Keratinocyte (primary cell): Measurements from ENCODE around the gene NFAM1.

Source experiments
- CTCF ChIP-seq, 3 experiments: IDR thresholded peaks in 1 of 3; conservative IDR thresholded peaks in 1 of 3; optimal IDR thresholded peaks in 1 of 3; 2 replicates in 2 of 3; 3 replicates in 1 of 3; pipeline versions ENCODE3 to v1.5.1; 2011; ENCODE audit warnings: low read length in 3 of 3, mild to moderate bottlenecking in 3 of 3, moderate library complexity in 2 of 3, control low read depth in 1 of 3, inconsistent platforms in 1 of 3; ENCODE audit not compliant: insufficient read depth in 2 of 3; ENCODE audit errors: extremely low read depth in 1 of 3
- EZH2 ChIP-seq: IDR thresholded peaks from one replicate; pipeline ENCODE4 v1.6.1; 2012; ENCODE audit warnings: inconsistent platforms, mild to moderate bottlenecking, low read length, moderate library complexity

GRCh38 chr22:42357634-42358296, 74.4 kb downstream of the NFAM1 start:
- TF ChIP-seq CTCF (optimal IDR thresholded peaks at IDR 0.05 in 1 of 3, IDR thresholded peaks at IDR 0.05 in 1 of 3, conservative IDR thresholded peaks at IDR 0.05 in 1 of 3; ENCODE audit: extremely low read depth in 1 of 3, insufficient read depth in 2 of 3, low read length in 3 of 3) (no peak), EZH2 (no peak)
